ENCODE data around the gene KCP. TPM values are rescaled to one million over a fixed set of nuclear protein-coding genes. Genes with fewer than 3 reads are reported as not detected.

Gene KCP
- total RNA-seq, 1 experiment from 2014 or later: 5.1 TPM

GRCh38 chr7:128839751-128840177 is 70.7 kb downstream of the KCP start:
- in situ Hi-C loops (cut with HindIII; ENCODE audit: low pct_unique_long_range_greater_than_20kb, low sequenced_read_pairs): no loop called here
- DNase-seq (ENCODE audit: low read depth): no peak

- no peak for DNase-seq (ENCODE audit: low read depth)
- in situ Hi-C loops (cut with HindIII; ENCODE audit: low pct_unique_long_range_greater_than_20kb, low sequenced_read_pairs): no loop called here
Measured at GRCh38 chr7:128838981-128839731, 71.4 kb downstream of the KCP start.

GRCh38 chr7:128838109-128838779 is 72.3 kb downstream of the KCP start:
- in situ Hi-C loops (cut with HindIII; ENCODE audit: low pct_unique_long_range_greater_than_20kb, low sequenced_read_pairs): no loop called here
- DNase-seq (ENCODE audit: low read depth): no peak

- in situ Hi-C loops (cut with HindIII; ENCODE audit: low pct_unique_long_range_greater_than_20kb, low sequenced_read_pairs): no loop called here
- no peak for DNase-seq (ENCODE audit: low read depth)
Measured at GRCh38 chr7:128837521-128837921, 73.0 kb downstream of the KCP start.

- DNase-seq (ENCODE audit: low read depth): no peak
- in situ Hi-C loops (cut with HindIII; ENCODE audit: low pct_unique_long_range_greater_than_20kb, low sequenced_read_pairs): no loop called here
Measured at GRCh38 chr7:128836729-128837348, 73.7 kb downstream of the KCP start.

- in situ Hi-C loops (cut with HindIII; ENCODE audit: low pct_unique_long_range_greater_than_20kb, low sequenced_read_pairs): no loop called here
- no peak for DNase-seq (ENCODE audit: low read depth)
Measured at GRCh38 chr7:128835790-128836641, 74.5 kb downstream of the KCP start.

DNA sequence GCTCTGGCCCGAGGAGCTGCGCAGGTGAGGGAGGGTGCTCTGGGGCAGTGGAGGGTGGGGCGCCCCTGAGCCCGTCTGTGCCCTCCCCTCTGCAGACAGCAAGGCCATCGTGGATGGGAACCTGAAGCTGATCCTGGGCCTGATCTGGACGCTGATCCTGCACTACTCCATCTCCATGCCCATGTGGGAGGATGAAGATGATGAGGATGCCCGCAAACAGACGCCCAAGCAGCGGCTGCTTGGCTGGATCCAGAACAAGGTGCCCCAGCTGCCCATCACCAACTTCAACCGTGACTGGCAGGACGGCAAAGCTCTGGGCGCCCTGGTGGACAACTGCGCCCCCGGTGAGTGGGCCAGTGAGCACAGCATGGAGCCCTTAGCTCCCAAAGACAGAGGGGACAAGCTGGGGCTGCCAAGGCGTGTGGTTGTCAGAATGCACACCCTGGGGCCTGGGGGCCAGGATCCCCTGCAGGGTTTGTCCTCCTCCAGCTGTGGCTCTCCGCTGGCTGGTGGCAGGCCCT is 75.2 kb downstream of the KCP start:
- no peak for DNase-seq (ENCODE audit: low read depth)
- in situ Hi-C loops (cut with HindIII; ENCODE audit: low pct_unique_long_range_greater_than_20kb, low sequenced_read_pairs): no loop called here

DNA sequence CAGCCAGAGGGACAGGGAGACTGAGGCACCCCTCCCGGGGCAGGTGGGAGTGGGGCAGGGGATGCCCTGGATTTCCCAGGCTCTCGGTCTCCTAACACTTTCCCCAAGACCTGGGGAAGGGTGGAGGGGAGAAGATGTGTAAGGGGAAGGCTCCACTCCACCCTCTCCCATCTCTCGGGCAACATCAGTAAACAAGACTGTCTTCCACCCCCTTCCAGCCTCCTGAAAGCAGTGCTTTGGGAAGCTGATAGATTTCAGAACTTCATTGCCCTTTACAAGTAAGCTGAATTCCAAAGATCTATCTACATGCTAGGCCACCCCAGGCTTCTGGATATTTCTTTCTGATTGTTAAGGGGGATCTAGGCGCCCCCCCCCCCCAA is 76.6 kb downstream of the KCP start:
- in situ Hi-C loops (cut with HindIII; ENCODE audit: low pct_unique_long_range_greater_than_20kb, low sequenced_read_pairs): no loop called here
- DNase-seq (ENCODE audit: low read depth): no peak

GRCh38 chr7:128833148-128833945 is 77.2 kb downstream of the KCP start:
- DNase-seq (ENCODE audit: low read depth): no peak
- in situ Hi-C loops (cut with HindIII; ENCODE audit: low pct_unique_long_range_greater_than_20kb, low sequenced_read_pairs): no loop called here

- in situ Hi-C loops (cut with HindIII; ENCODE audit: low pct_unique_long_range_greater_than_20kb, low sequenced_read_pairs): no loop called here
- no peak for DNase-seq (ENCODE audit: low read depth)
Measured at GRCh38 chr7:128832880-128833147, 77.7 kb downstream of the KCP start.

- DNase-seq (ENCODE audit: low read depth): no peak
- in situ Hi-C loops (cut with HindIII; ENCODE audit: low pct_unique_long_range_greater_than_20kb, low sequenced_read_pairs): no loop called here
Measured at GRCh38 chr7:128831994-128832879, 78.3 kb downstream of the KCP start.

GRCh38 chr7:128831178-128831993 is 79.1 kb downstream of the KCP start:
- no peak for DNase-seq (ENCODE audit: low read depth)

GRCh38 chr7:128830231-128831177 is 80.0 kb downstream of the KCP start, which contains the start of gene FLNC:
FLNC (plus strand) TSS chr7:128830406; CDS start chr7:128830638, 232 bp downstream.
- in situ Hi-C loops (cut with HindIII; ENCODE audit: low pct_unique_long_range_greater_than_20kb, low sequenced_read_pairs): no loop called here
- DNase-seq (ENCODE audit: low read depth): no peak

More at GRCh38 chr7:128831178-128831993, 79.1 kb downstream of the KCP start:
- in situ Hi-C loops (cut with HindIII; ENCODE audit: low pct_unique_long_range_greater_than_20kb, low sequenced_read_pairs): no loop called here

DNA sequence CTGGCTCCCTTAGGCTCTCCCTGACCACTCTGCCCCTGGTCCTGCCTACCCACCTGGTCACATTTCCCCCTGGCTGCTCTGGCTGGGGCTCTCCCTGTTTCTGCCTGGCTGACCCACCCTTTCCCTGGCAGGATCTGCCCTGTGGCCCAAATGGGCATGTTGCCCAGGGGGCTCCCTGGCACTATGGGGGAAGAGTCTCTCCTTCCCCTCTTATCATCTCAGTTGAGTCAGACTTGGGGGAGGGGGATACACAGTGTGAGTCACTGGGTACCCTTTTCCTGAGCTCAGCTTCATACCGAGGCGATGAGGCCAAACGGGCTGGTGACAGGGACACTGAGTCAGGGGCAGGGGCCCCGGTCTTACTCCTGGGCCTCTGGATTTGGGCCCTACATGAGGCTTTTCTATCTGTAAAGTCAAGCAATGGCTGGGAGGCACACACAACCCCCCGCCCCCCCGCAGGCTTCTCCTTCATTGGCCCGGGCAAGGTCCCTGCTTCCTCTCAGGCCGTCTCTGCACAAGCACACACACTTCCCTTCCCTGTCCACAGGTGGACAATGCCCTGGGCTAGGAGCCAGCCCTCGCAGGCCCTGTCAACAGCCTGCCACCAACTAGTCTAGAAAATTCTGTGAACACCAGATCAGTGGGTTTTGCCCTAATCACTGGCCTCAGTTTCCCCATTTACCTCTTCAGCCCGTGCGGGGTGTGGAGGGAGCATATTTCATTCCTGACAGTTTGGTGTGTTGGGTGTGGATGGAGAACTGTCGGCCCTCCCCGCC is 80.9 kb downstream of the KCP start:
- in situ Hi-C loops (cut with HindIII; ENCODE audit: low pct_unique_long_range_greater_than_20kb, low sequenced_read_pairs): no loop called here

More for the DNA sequence above, 80.9 kb downstream of the KCP start:
- no peak for DNase-seq (ENCODE audit: low read depth)
